NB4 (cell line): Measurements from ENCODE around the gene NPB.

Experiments
- POLR2A ChIP-seq: IDR thresholded peaks from 2 replicates; pipeline ENCODE4 v1.6.1; 2011; ENCODE audit warnings: mild to moderate bottlenecking; ENCODE audit not compliant: insufficient read length; ENCODE audit errors: extremely low read depth
- TF ChIP-seq, protein P1 (sequence below): IDR thresholded peaks from one replicate; pipeline ENCODE4 v1.5.1; 2012; ENCODE audit warnings: low read depth, low read length

DNA sequence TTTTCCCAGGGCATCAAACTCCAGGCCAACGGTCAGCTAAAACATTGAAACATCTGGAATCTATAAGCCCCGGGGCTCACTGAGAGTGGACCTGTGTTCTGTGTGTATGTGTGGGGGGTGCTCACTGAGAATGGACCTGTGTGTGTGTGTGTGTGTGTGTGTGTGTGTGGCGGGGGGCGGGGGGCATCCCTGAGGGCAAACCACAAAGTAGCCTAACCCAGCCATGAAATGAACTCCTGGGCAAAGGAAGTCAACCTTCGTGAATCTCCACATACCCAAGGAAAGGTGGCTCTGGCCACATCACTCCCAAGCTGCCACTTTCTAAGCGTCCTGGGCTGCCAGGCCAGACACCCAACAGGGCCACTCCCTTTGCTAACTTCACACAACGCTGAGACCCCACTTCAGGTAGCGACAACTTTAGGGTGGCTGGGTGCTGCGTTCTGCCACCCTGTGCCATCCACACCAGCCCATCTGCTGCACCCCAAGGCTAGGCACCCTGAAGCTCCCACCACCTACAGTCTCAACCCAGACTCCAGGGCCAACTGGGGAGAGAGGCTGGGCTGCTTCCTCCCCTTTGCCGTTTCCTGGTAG lies 23.9 kb downstream of the NPB start:
- TF ChIP-seq, protein P1, sequence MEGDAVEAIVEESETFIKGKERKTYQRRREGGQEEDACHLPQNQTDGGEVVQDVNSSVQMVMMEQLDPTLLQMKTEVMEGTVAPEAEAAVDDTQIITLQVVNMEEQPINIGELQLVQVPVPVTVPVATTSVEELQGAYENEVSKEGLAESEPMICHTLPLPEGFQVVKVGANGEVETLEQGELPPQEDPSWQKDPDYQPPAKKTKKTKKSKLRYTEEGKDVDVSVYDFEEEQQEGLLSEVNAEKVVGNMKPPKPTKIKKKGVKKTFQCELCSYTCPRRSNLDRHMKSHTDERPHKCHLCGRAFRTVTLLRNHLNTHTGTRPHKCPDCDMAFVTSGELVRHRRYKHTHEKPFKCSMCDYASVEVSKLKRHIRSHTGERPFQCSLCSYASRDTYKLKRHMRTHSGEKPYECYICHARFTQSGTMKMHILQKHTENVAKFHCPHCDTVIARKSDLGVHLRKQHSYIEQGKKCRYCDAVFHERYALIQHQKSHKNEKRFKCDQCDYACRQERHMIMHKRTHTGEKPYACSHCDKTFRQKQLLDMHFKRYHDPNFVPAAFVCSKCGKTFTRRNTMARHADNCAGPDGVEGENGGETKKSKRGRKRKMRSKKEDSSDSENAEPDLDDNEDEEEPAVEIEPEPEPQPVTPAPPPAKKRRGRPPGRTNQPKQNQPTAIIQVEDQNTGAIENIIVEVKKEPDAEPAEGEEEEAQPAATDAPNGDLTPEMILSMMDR, result no peak
- no peak for TF ChIP-seq POLR2A
